ENCODE results near the gene GABRD. TPM values are rescaled to one million over a fixed set of nuclear protein-coding genes. Genes with fewer than 3 reads are reported as not detected.

The GABRD gene
- total RNA-seq (1 to 10 TPM in 1 of 10 donors, under 1 TPM in 7, not detected in 2; 0.30 to 1.1 (median 0.44) TPM), polyA plus RNA-seq (1 to 10 TPM in 1 of 2 donors, under 1 TPM in 1; 0.87 to 1.0 TPM)
- long read RNA-seq, donor 1 = 0 reads
- long read RNA-seq, donor 2, partial matches to known transcripts = 1 of 1 reads
- long read RNA-seq, donor 2, other reads (novel, unspliced or antisense) = 0 of 1 reads
- long read RNA-seq, donor 3 = 0 reads

- 0 to 1% methylated on average over 16 to 51 of the region's 60 CpGs for WGBS, 2 donors
- TF ChIP-seq CTCF (IDR thresholded peaks at IDR 0.05) = no peak
Observed at GRCh38 chr1:2019172-2019543, at the start of gene GABRD. Gene GABRD, plus strand, starts transcription at chr1:2019345. Its CDS starts 79 bp downstream, at chr1:2019424.

GRCh38 chr1:1969505-1969900 lies 49.6 kb upstream of the GABRD start:
- ATAC-seq (no peak), DNase-seq (no peak)
- WGBS, 2 donors = 72 to 75% methylated on average over 10 of the region's 10 CpGs
- Histone ChIP-seq H3K36me3 (no peaks in the 10 kb centered on the region), H3K27me3 (peaks cover 0 to 66% (median 52%) of the 10 kb centered on the region in 7 donors), H3K9me3 (no peaks in the 10 kb centered on the region), H3K4me3 (no peak overlapping the region), H3K4me1 (no peaks in the 10 kb centered on the region), H3K27ac (no peak overlapping the region)
- no peak for TF ChIP-seq CTCF (IDR thresholded peaks at IDR 0.05)
- intact Hi-C loops (cut with DNase I) = no loop called here

More at GRCh38 chr1:2019172-2019543, at the start of gene GABRD:
- H3K27ac ChIP-seq = no peak within 1 kb of the TSS
- no peak for DNase-seq
- intact Hi-C loops (cut with DNase I) = no loop called here
- peak in 2 of 8 donors; percentile 6 to 14 for ATAC-seq
- H3K4me3 ChIP-seq = peak within 1 kb of the TSS in 9 of 10 donors; percentile 10 to 41 (median 23)
- no peaks in the 10 kb centered on the region for H3K9me3 ChIP-seq
- H3K36me3 ChIP-seq = no peaks in the 10 kb centered on the region
- H3K4me1 ChIP-seq = peaks cover 0 to 14% (median 7%) of the 10 kb centered on the region in 9 donors
- peaks cover 12 to 87% (median 65%) of the 10 kb centered on the region in 7 donors for H3K27me3 ChIP-seq

- 80 to 81% methylated on average over 29 of the region's 29 CpGs for WGBS, 2 donors
- no peak overlapping the region for H3K27ac ChIP-seq
- TF ChIP-seq CTCF (IDR thresholded peaks at IDR 0.05) = no peak
- H3K27me3 ChIP-seq = peaks cover 0 to 64% (median 46%) of the 10 kb centered on the region in 7 donors
- ATAC-seq (no peak), DNase-seq (no peak)
- H3K9me3 ChIP-seq = no peaks in the 10 kb centered on the region
- H3K4me1 ChIP-seq = no peaks in the 10 kb centered on the region
- H3K4me3 ChIP-seq = no peak overlapping the region
- intact Hi-C loops (cut with DNase I) = no loop called here
- H3K36me3 ChIP-seq = no peaks in the 10 kb centered on the region
Observed at GRCh38 chr1:1969953-1970716, 49.0 kb upstream of the GABRD start.

GRCh38 chr1:1971017-1971416 lies 48.1 kb upstream of the GABRD start:
- no peaks in the 10 kb centered on the region for H3K36me3 ChIP-seq
- no peaks in the 10 kb centered on the region for H3K9me3 ChIP-seq
- ATAC-seq (no peak), DNase-seq (no peak)
- H3K4me3 ChIP-seq = no peak overlapping the region
- H3K4me1 ChIP-seq = no peaks in the 10 kb centered on the region
- intact Hi-C loops (cut with DNase I) = no loop called here
- H3K27me3 ChIP-seq = peaks cover 0 to 64% (median 42%) of the 10 kb centered on the region in 7 donors
- no peak for TF ChIP-seq CTCF (IDR thresholded peaks at IDR 0.05)
- WGBS, 2 donors = 89 to 90% methylated on average over 17 of the region's 17 CpGs
- no peak overlapping the region for H3K27ac ChIP-seq
